A673 (cell line): ENCODE measurements around the gene PAK5. TPM values are rescaled to one million over a fixed set of nuclear protein-coding genes. Genes with fewer than 3 reads are reported as not detected.

ENCODE experiments used
- BruUV-seq: library from RNA; stranded (reverse); fragments of 400-500 nt; replicated peaks from 2 replicates; lab custom pipeline; 2021; lab: Mats Ljungman, UMichigan
- CTCF ChIA-PET: fragments of 300-600 bp; sonication (Branson Sonifier 250); formaldehyde crosslinking; loops from one replicate; lab custom pipeline; 2022; ENCODE audit warnings: antibody characterized with exemption; lab: Charles Lee
- POLR2A ChIA-PET: fragments of 300-600 bp; sonication (Branson Sonifier 250); formaldehyde crosslinking; loops from one replicate; lab custom pipeline; 2022; ENCODE audit warnings: antibody characterized with exemption; ENCODE audit not compliant: low non-redundant PET; lab: Charles Lee
- DNase-seq: peaks from one replicate; pipeline ENCODE4 v3.0.0-alpha.2; 2015; ENCODE audit warnings: low spot score
- H3K27ac ChIP-seq: fragments of 200-600 bp; sonication (generic); 2 replicates; pipeline ENCODE4 v1.5.1; 2016; ENCODE audit warnings: mixed run types, low read depth, mild to moderate bottlenecking, mixed read lengths, antibody characterized with exemption, low read length; ENCODE audit not compliant: poor library complexity, severe bottlenecking
- H3K27me3 ChIP-seq: fragments of 200-600 bp; sonication (generic); replicated peaks from 2 replicates; pipeline ENCODE4 v1.6.1; 2017; ENCODE audit warnings: mixed run types, low read depth, mild to moderate bottlenecking, mixed read lengths, antibody characterized with exemption, low read length; ENCODE audit not compliant: insufficient read depth, poor library complexity
- H3K36me3 ChIP-seq: fragments of 200-600 bp; sonication (generic); 2 replicates; pipeline ENCODE4 v1.6.1; 2016; ENCODE audit warnings: mixed run types, mild to moderate bottlenecking, mixed read lengths, antibody characterized with exemption, low read length; ENCODE audit not compliant: insufficient read depth, poor library complexity, severe bottlenecking
- H3K4me1 ChIP-seq: fragments of 200-600 bp; sonication (generic); 2 replicates; pipeline ENCODE4 v1.6.1; 2017; ENCODE audit warnings: mixed run types, mild to moderate bottlenecking, mixed read lengths, antibody characterized with exemption, low read length; ENCODE audit not compliant: insufficient read depth, poor library complexity, severe bottlenecking
- H3K4me3 ChIP-seq: fragments of 200-600 bp; sonication (generic); 2 replicates; pipeline ENCODE4 v1.5.1; 2016; ENCODE audit warnings: low read depth, mixed run types, mild to moderate bottlenecking, mixed read lengths, low read length; ENCODE audit not compliant: poor library complexity, severe bottlenecking
- H3K9me3 ChIP-seq: fragments of 200-600 bp; sonication (generic); 2 replicates; pipeline ENCODE4 v1.6.1; 2016; ENCODE audit warnings: mixed run types, low read depth, mild to moderate bottlenecking, mixed read lengths, antibody characterized with exemption, low read length; ENCODE audit not compliant: poor library complexity, severe bottlenecking
- EZH2 ChIP-seq: fragments of 200-600 bp; sonication (generic); IDR thresholded peaks from 2 replicates; pipeline ENCODE4 v1.6.1; 2017; ENCODE audit warnings: borderline replicate concordance, low read depth, mild to moderate bottlenecking, mixed read lengths, antibody characterized with exemption, low read length; ENCODE audit not compliant: poor library complexity, severe bottlenecking
- intact Hi-C: fragments of 100-400 bp; cut with micrococcal nuclease; formaldehyde crosslinking; loops from one replicate; pipeline ENCODE4 v1.10.0; 2022; ENCODE audit not compliant: unreplicated experiment
- total RNA-seq: library from RNA; stranded (reverse); gene quantifications from 2 replicates; pipeline ENCODE4 v1.2.3, GENCODE V29; 2021
- TF ChIP-seq, protein P1 (sequence below): fragments of 300-800, 200-600 bp; sonication (generic); conservative IDR thresholded peaks from 2 replicates; pipeline ENCODE4 v1.5.1; 2017; ENCODE audit warnings: low read depth, mild to moderate bottlenecking, antibody characterized with exemption, low read length, moderate library complexity, mixed read lengths

The PAK5 gene
- total RNA-seq, 1 experiment from 2014 or later, result not detected

GRCh38 chr20:9592419-9592818 is 246.5 kb downstream of the PAK5 start:
- Histone ChIP-seq H3K4me1 (no peaks in the 10 kb centered on the region), H3K36me3 (no peaks in the 10 kb centered on the region), H3K9me3 (no peaks in the 10 kb centered on the region), H3K27ac (no peak overlapping the region), H3K27me3 (no peaks in the 10 kb centered on the region), H3K4me3 (no peak overlapping the region)
- no TSS peak for BruUV-seq
- no peak for DNase-seq
- intact Hi-C loops, result no loop called here
- CTCF ChIA-PET, result no interaction called here
- POLR2A ChIA-PET, result no interaction called here
- no peak for TF ChIP-seq EZH2
- TF ChIP-seq, protein P1, sequence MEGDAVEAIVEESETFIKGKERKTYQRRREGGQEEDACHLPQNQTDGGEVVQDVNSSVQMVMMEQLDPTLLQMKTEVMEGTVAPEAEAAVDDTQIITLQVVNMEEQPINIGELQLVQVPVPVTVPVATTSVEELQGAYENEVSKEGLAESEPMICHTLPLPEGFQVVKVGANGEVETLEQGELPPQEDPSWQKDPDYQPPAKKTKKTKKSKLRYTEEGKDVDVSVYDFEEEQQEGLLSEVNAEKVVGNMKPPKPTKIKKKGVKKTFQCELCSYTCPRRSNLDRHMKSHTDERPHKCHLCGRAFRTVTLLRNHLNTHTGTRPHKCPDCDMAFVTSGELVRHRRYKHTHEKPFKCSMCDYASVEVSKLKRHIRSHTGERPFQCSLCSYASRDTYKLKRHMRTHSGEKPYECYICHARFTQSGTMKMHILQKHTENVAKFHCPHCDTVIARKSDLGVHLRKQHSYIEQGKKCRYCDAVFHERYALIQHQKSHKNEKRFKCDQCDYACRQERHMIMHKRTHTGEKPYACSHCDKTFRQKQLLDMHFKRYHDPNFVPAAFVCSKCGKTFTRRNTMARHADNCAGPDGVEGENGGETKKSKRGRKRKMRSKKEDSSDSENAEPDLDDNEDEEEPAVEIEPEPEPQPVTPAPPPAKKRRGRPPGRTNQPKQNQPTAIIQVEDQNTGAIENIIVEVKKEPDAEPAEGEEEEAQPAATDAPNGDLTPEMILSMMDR, result no peak

DNA sequence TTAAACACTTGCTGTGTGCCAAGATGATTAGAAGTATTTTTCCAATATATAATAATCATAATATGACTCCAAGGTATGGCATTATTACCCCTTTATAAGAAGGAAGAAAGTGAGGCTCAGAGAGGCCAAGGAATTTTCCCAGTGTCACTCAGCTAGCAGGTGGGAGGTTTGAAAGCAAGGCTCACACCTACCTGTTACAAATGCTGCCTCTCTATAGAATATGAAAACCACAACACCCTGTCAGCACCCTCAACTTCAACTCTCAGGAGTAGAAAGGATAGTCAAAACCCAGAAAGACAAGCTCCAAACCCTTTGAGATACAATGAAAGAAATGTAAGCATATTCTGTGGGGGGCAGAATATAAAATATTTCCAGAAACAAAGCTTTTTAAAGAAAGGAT is 247.8 kb downstream of the PAK5 start:
- Histone ChIP-seq H3K36me3 (no peaks in the 10 kb centered on the region), H3K27ac (no peak overlapping the region), H3K27me3 (no peaks in the 10 kb centered on the region), H3K4me3 (no peak overlapping the region), H3K4me1 (no peaks in the 10 kb centered on the region), H3K9me3 (no peaks in the 10 kb centered on the region)
- intact Hi-C loops, result no loop called here
- CTCF ChIA-PET, result no interaction called here
- DNase-seq, result no peak
- BruUV-seq, result no TSS peak
- POLR2A ChIA-PET, result interaction anchor here (0.5 kb wide), 1 partner anchor 1572 kb away, joined by 6 read pairs; no protein-coding TSS in a partner anchor
- TF ChIP-seq, protein P1, result no peak
- no peak for TF ChIP-seq EZH2

GRCh38 chr20:9590189-9590588 is 248.7 kb downstream of the PAK5 start:
- ChIA-PET POLR2A (no interaction called here), CTCF (no interaction called here)
- H3K4me3 ChIP-seq, result no peak overlapping the region
- H3K27ac ChIP-seq, result no peak overlapping the region
- H3K9me3 ChIP-seq, result no peaks in the 10 kb centered on the region
- intact Hi-C loops, result no loop called here
- H3K4me1 ChIP-seq, result no peaks in the 10 kb centered on the region
- H3K36me3 ChIP-seq, result no peaks in the 10 kb centered on the region
- no TSS peak for BruUV-seq
- no peaks in the 10 kb centered on the region for H3K27me3 ChIP-seq
- TF ChIP-seq, protein P1, result no peak
- no peak for TF ChIP-seq EZH2
- DNase-seq, result no peak
